ENCODE measurements around the gene CECR2. TPM values are rescaled to one million over a fixed set of nuclear protein-coding genes. Genes with fewer than 3 reads are reported as not detected.

CECR2 gene
- total RNA-seq, 1 experiment from 2014 or later: 3.6 TPM

GRCh38 chr22:17334983-17335382, 34.3 kb upstream of the CECR2 start:
- ChIA-PET POLR2A (interaction anchor here (0.7 kb wide), 1 partner anchor 157 kb away, joined by 4 read pairs; no protein-coding TSS in a partner anchor), CTCF (no interaction called here)
- Histone ChIP-seq H3K4me3 (ENCODE audit: low read depth in 2 of 2, low read length in 2 of 2) (no peak overlapping the region), H3K4me1 (ENCODE audit: control insufficient read depth, insufficient read depth, low read length) (no peaks in the 10 kb centered on the region), H3K9me3 (ENCODE audit: control insufficient read depth, insufficient read depth, low read depth, low read length) (no peaks in the 10 kb centered on the region), H3K27me3 (ENCODE audit: control insufficient read depth, insufficient read depth, low read length) (no peaks in the 10 kb centered on the region), H3K27ac (ENCODE audit: low read length) (no peak overlapping the region), H3K36me3 (ENCODE audit: control insufficient read depth, insufficient read depth, low read length) (no peaks in the 10 kb centered on the region)
- intact Hi-C loops (cut with micrococcal nuclease; ENCODE audit: unreplicated experiment) (no loop called here), in situ Hi-C loops (cut with HindIII; ENCODE audit: low pct_unique_long_range_greater_than_20kb, low sequenced_read_pairs) (no loop called here)
- DNase-seq (ENCODE audit: low read depth, low spot score) (no peak), ATAC-seq (no peak)
- no TSS peak for BruUV-seq (replicated peaks)
- TF ChIP-seq, protein P1, sequence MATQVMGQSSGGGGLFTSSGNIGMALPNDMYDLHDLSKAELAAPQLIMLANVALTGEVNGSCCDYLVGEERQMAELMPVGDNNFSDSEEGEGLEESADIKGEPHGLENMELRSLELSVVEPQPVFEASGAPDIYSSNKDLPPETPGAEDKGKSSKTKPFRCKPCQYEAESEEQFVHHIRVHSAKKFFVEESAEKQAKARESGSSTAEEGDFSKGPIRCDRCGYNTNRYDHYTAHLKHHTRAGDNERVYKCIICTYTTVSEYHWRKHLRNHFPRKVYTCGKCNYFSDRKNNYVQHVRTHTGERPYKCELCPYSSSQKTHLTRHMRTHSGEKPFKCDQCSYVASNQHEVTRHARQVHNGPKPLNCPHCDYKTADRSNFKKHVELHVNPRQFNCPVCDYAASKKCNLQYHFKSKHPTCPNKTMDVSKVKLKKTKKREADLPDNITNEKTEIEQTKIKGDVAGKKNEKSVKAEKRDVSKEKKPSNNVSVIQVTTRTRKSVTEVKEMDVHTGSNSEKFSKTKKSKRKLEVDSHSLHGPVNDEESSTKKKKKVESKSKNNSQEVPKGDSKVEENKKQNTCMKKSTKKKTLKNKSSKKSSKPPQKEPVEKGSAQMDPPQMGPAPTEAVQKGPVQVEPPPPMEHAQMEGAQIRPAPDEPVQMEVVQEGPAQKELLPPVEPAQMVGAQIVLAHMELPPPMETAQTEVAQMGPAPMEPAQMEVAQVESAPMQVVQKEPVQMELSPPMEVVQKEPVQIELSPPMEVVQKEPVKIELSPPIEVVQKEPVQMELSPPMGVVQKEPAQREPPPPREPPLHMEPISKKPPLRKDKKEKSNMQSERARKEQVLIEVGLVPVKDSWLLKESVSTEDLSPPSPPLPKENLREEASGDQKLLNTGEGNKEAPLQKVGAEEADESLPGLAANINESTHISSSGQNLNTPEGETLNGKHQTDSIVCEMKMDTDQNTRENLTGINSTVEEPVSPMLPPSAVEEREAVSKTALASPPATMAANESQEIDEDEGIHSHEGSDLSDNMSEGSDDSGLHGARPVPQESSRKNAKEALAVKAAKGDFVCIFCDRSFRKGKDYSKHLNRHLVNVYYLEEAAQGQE (IDR thresholded peaks at IDR 0.05; ENCODE audit: insufficient read depth in 1 of 2, low read depth in 2 of 2, low read length in 1 of 2): no peak
- TF ChIP-seq TCF7L2 (IDR thresholded peaks at IDR 0.05; ENCODE audit: low read depth, low read length) (no peak), SIN3A (IDR thresholded peaks at IDR 0.05; ENCODE audit: borderline replicate concordance, insufficient read depth, low read depth, low read length) (no peak)

GRCh38 chr22:17336061-17336460, 33.2 kb upstream of the CECR2 start:
- H3K36me3 ChIP-seq (ENCODE audit: control insufficient read depth, insufficient read depth, low read length): no peaks in the 10 kb centered on the region
- DNase-seq (ENCODE audit: low read depth, low spot score) (no peak), ATAC-seq (no peak)
- ChIA-PET POLR2A (no interaction called here), CTCF (no interaction called here)
- intact Hi-C loops (cut with micrococcal nuclease; ENCODE audit: unreplicated experiment) (no loop called here), in situ Hi-C loops (cut with HindIII; ENCODE audit: low pct_unique_long_range_greater_than_20kb, low sequenced_read_pairs) (no loop called here)
- H3K4me1 ChIP-seq (ENCODE audit: control insufficient read depth, insufficient read depth, low read length): no peaks in the 10 kb centered on the region
- no peak overlapping the region for H3K4me3 ChIP-seq (ENCODE audit: low read depth in 2 of 2, low read length in 2 of 2)
- no peak for TF ChIP-seq POLR2AphosphoS5 (IDR thresholded peaks at IDR 0.05; ENCODE audit: low read depth, low read length)
- BruUV-seq (replicated peaks): no TSS peak
- H3K9me3 ChIP-seq (ENCODE audit: control insufficient read depth, insufficient read depth, low read depth, low read length): no peaks in the 10 kb centered on the region
- H3K27ac ChIP-seq (ENCODE audit: low read length): no peak overlapping the region
- H3K27me3 ChIP-seq (ENCODE audit: control insufficient read depth, insufficient read depth, low read length): no peaks in the 10 kb centered on the region

DNA sequence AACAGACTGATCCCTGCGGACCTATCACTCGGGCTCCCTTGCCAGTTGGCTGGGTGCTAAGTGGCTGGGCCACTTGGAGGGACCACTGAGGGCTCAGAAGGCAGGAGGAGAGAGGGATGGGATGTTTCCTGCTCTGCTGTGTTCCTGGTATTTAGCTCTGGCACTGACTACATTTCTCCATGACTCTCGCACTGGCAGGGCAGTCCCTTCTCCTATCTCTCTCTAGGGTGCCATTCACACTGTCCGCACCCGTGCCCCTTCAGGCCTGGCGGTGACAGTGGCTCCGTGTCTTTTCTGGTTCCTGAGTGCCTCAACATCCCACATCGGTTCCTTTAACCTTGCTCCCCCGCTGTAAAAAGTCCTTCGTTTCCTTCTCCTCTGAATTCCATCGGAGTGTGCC, 31.6 kb upstream of the CECR2 start:
- POLR2A ChIA-PET: no interaction called here
- no peaks in the 10 kb centered on the region for H3K4me1 ChIP-seq (ENCODE audit: control insufficient read depth, insufficient read depth, low read length)
- DNase-seq (ENCODE audit: low read depth, low spot score) (no peak), ATAC-seq (no peak)
- intact Hi-C loops (cut with micrococcal nuclease; ENCODE audit: unreplicated experiment): no loop called here
- H3K4me3 ChIP-seq (ENCODE audit: low read depth in 2 of 2, low read length in 2 of 2): no peak overlapping the region
- TF ChIP-seq, protein P1 (IDR thresholded peaks at IDR 0.05; ENCODE audit: insufficient read depth in 1 of 2, low read depth in 2 of 2, low read length in 1 of 2): no peak
- TF ChIP-seq, protein P2, sequence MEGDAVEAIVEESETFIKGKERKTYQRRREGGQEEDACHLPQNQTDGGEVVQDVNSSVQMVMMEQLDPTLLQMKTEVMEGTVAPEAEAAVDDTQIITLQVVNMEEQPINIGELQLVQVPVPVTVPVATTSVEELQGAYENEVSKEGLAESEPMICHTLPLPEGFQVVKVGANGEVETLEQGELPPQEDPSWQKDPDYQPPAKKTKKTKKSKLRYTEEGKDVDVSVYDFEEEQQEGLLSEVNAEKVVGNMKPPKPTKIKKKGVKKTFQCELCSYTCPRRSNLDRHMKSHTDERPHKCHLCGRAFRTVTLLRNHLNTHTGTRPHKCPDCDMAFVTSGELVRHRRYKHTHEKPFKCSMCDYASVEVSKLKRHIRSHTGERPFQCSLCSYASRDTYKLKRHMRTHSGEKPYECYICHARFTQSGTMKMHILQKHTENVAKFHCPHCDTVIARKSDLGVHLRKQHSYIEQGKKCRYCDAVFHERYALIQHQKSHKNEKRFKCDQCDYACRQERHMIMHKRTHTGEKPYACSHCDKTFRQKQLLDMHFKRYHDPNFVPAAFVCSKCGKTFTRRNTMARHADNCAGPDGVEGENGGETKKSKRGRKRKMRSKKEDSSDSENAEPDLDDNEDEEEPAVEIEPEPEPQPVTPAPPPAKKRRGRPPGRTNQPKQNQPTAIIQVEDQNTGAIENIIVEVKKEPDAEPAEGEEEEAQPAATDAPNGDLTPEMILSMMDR (IDR thresholded peaks at IDR 0.05): no peak
- TF ChIP-seq POLR2AphosphoS5 (IDR thresholded peaks at IDR 0.05; ENCODE audit: low read depth, low read length): no peak
- TF ChIP-seq SIN3A (IDR thresholded peaks at IDR 0.05; ENCODE audit: borderline replicate concordance, insufficient read depth, low read depth, low read length): no peak
- TF ChIP-seq TCF7L2 (IDR thresholded peaks at IDR 0.05; ENCODE audit: low read depth, low read length): no peak
- in situ Hi-C loops (cut with HindIII; ENCODE audit: low pct_unique_long_range_greater_than_20kb, low sequenced_read_pairs): no loop called here
- CTCF ChIA-PET: interaction anchor here (0.6 kb wide), 1 partner anchor 61 kb away, joined by 10 read pairs; no protein-coding TSS in a partner anchor
- no peaks in the 10 kb centered on the region for H3K36me3 ChIP-seq (ENCODE audit: control insufficient read depth, insufficient read depth, low read length)
- BruUV-seq (replicated peaks): no TSS peak
- H3K27ac ChIP-seq (ENCODE audit: low read length): no peak overlapping the region
- no peaks in the 10 kb centered on the region for H3K9me3 ChIP-seq (ENCODE audit: control insufficient read depth, insufficient read depth, low read depth, low read length)
- no peaks in the 10 kb centered on the region for H3K27me3 ChIP-seq (ENCODE audit: control insufficient read depth, insufficient read depth, low read length)
